ENCODE results near the gene PGGHG. TPM values are rescaled to one million over a fixed set of nuclear protein-coding genes. Genes with fewer than 3 reads are reported as not detected.
"Not testable (repeated sequence)": the region's sequence is repeated elsewhere in the genome, so short reads cannot be mapped to it uniquely, and the experiment has no call there.

The PGGHG gene
- total RNA-seq, 1 donor from 2014 or later, result 14.0 TPM

DNA sequence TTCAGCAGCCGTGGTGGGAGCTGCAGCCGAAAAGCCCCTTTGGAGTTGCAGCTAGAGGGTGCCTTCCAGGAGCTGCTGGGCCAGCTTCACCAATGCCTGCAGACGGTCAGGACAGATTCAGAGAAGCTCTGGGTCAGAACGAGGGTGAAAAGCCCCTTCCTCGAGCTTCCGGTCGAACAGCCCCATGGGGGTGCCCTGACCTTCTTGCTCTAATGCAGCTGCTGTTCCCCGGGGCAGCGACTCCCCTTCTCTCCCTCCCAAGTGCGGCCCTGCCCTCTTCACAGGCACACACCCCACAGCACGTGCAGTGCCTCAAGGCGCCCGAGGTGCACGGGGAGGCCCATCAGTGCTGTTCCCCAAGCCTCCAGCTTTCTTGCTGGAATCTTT lies 41.4 kb downstream of the PGGHG start:
- DNase-seq, result no peak

DNA sequence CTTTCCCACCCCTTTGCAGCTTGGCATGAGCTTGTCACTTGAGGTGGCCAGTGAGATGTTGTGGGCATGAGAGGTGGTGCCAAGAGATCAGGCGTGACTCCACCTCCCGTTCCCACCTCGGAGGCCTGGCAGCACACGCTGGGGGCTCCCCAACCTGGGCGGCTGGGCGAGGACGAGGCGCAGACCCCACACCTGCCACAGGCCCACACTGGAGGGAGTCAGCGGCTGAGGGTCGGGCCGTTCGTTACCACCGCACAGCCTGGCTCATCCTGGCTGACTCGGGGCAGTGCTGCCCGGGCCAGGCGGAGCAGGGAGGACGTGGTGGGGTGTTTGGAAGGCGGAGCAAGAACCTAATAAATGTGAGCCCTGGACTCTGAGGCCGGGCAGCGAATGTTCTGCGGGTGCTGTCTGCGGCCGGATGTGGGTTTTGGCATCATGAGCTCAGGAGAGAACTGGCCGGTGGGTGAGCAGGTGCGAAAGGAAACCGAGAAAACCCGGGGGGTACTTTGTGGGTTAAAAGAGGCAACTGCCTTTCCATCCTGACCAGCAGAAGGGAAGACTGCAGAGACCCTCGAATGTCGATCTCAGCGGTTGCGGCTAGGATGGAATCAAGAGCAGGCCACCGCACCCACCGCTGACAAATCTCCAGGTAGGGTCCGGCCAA lies 41.9 kb downstream of the PGGHG start:
- no peak for DNase-seq

DNA sequence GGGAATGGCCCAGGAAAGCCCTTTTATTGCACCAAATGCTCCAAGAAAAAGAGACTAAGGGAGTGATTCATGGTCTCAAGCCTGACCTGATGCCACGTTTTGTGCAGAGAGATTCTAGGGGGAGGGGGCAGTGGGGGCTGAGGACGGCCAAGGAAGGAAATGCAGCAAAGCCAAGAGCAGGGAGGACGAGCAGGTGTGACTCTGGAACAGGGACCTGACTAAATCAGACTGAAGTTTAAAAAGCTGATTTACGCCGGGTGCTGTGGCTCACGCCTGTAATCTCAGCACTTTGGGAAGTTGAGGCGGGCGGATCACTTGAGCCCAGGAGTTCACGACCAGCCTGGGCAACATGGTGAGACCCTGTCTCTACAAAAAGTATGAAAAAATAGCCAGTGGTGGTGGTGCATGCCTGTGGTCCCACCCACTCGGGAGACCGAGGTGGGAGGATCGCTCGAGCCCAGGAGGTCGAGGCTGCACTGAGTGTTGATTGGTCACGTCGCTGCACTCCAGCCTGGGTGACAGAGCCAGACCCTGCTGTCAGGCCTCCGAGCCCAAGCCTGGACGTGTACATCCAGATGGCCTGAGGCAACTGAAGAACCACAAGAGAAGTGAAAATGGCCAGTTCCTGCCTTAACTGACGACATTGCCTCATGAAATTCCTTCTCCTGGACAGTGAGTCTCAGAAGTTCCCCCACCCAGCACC lies 42.6 kb downstream of the PGGHG start:
- DNase-seq, result no peak

DNA sequence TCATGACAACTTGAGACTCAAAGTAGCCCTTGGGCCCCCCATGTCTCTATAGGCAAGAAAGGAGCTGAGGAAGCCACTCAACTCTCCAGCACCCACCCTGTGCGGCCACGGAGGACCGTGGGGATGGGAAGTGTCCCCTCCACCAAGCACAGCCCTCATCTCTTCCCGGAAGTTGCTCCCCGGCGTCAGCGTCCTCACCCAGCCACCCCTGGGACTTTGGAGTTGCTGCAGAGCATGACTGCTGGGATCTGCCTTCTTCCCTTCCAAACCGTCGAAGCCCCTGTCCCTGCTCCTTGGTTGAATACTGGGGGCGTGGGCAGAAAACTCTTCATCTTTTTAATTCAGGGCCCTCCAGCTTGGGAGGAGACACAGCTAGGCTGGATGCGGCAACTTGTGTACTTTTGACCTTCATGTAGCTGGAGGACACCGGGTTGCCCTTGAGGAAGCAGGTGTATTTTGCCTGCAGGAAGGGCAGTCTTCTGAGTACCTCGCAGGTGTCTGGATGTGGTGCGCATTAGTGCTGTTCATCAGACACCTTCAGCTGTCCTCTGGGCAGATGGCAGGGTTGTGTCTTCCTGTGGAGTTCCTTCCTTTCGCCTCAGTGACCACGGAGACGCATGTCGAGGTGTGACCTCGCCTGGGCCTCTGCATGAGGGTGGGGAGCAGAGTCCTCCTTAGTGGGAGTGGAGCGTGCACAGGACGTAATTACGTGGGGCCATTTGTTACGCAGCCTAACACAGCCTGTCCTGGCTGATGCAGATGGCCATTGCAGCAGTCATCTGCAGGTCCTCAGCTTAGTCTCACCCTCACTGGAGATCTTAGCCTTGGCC lies 43.9 kb downstream of the PGGHG start:
- no peak for DNase-seq

DNA sequence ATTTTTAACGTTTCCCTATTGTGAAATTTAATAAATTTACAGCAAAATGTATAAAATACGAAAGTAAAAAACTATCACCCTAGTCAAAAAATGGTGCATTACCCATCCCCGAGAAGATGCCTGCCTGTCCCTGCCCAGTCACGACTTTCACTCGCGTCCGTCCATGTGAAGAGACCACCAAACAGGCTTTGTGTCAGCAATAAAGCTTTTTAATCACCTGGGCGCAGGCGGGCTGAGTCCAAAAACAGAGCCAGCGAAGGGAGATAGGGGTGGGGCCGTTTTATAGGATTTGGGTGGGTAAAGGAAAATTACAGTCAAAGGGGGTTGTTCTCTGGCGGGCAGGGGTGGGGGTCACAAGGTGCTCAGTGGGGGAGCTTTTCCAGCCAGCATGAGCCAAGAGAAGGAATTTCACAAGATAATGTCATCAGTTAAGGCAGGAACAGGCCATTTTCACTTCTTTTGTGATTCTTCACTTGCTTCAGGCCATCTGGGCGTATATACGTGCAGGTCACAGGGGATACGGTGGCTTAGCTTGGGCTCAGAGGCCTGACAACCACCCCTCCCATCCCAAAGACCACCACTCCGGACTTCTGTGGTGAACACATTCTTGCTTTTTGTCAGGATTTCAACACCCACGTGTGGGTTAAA lies 44.8 kb downstream of the PGGHG start:
- DNase-seq, result not testable (repeated sequence)

DNA sequence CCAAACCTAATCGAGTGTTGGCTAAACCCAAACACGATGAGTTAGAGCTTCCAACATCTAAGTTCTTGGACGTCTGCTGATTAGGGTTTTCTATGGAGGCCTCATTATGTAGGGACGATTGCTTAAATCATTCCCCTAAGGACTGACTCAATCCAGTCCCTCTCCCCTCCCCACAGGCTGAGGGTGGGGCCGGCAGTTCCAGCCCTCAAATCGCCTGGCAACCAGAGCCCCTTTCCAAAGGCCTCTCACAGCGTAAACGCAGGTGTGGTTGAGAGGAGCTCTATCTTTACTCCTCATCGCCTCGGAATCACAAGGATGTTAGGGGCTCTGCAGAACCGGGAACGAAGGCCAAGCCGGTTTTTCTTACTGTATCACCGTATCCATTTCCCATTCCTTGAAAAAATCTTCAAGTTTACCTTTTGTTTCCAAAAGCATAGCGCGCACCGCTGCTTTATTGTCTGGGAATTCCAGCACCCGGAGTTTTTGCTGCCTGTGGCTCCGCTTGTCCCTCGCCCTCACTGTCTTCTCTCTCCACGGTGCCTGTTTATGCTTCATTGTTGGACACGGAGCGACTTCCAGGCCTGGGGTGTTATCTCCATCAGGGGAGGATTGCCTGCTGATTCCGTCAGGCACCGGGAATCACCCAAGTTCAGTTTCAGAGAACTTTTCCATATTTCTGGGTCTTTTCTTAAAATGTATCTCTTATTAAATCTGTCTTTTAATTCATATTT lies 45.5 kb downstream of the PGGHG start:
- peak; percentile 86 for DNase-seq

DNA sequence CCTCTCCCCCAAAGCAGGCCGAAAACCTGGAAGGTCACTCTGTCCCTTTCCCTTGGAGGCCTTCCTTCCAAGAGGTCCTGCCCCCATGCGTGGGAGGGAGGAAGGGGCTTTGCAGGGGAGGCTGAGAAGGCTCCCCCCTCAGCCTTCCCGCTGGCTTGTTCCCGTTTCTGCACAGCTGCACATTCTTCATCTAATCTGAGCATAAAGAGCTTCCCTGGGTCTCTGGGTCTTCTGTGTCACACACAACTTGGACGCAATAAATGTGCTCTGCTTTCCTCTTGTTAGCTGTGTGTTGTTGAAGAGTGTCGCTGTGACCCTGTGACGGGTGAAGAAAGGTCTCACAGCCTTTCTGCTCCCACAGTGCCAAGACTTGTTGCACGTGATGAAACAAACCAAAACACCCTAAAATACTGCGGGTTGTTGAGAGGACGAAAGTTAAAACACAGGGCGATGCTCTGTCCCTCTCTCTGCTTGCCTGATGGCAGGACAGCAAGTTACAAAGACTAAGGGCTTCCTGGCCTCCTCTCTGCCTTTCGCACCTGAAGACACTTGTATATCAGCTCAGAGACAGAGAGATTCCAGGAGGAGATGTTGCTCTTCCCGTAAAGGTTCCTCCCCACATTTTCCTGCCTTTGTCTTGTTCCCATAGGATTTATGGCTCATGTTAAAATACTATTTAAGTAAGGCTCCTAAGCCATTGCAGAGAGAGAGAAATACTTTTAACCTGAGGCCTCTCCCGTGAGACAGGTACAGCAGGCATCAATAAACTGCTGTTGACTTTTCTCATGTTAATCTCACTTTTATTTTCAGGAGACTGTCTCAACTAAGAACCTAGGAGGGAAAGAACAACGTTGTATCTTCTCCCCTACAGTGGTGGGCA lies 47.1 kb downstream of the PGGHG start:
- DNase-seq, result peak; percentile 89

DNA sequence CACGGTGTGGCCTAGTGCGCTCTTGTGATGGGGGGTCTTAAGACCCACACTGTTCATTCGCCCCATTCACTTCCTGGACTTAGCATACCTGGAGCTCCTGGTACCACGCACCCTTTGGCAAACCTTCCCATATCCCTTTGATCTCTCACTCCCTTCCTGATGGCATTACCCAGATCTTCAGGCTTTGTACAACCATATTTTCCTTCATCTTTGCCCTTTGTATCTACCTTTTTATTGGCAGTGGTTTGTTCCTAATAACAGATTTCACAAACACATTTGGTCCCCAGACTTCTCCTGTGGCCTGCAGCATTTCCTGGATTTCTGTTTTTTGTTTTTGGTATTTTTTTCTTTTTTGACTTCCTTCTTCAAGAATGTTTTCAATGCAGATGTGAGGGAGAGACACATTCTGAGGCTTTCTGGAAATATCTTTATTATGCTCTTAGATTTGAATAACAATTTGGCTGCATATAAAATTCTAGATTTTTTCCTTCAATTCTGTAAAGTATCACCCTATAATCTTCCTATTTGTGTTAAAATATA lies 47.8 kb downstream of the PGGHG start:
- no peak for DNase-seq

DNA sequence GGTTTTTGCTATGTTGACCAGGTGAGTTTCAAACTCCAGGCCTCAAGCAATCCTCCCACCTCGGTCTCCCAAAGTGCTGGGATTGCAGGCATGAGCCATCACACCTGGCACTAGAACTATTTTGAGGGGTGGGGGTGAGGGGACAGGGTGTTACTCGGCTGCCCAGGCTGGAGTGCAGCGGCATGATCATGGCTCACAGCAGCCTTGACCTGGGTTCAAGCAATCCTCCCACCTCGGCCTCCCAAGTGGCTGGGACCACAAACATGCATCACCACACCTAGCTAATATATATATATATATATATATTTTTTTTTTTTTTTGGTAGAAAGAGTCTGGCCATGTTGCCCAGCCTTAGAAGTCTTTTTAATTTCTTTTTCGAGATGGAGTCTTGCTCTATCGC lies 48.8 kb downstream of the PGGHG start:
- no peak for DNase-seq

DNA sequence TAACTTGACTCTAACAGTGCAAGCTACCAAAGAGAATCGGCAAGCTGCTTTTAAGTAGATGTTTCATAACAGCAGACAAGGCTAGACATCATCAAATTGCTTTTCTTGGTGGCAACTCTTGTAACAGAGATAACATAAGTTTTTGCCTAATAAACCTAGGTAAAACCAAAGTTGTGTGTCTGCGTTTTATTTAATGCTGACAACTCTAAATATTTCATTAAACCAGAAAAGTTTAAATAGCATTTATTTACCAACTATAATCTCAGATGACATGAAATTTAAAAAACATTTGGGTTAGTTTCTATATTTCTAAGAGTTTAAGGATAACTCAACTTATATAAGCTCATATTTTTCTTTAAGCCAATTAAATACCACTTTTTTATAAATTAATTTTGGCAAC lies 51.0 kb downstream of the PGGHG start:
- no peak for DNase-seq

DNA sequence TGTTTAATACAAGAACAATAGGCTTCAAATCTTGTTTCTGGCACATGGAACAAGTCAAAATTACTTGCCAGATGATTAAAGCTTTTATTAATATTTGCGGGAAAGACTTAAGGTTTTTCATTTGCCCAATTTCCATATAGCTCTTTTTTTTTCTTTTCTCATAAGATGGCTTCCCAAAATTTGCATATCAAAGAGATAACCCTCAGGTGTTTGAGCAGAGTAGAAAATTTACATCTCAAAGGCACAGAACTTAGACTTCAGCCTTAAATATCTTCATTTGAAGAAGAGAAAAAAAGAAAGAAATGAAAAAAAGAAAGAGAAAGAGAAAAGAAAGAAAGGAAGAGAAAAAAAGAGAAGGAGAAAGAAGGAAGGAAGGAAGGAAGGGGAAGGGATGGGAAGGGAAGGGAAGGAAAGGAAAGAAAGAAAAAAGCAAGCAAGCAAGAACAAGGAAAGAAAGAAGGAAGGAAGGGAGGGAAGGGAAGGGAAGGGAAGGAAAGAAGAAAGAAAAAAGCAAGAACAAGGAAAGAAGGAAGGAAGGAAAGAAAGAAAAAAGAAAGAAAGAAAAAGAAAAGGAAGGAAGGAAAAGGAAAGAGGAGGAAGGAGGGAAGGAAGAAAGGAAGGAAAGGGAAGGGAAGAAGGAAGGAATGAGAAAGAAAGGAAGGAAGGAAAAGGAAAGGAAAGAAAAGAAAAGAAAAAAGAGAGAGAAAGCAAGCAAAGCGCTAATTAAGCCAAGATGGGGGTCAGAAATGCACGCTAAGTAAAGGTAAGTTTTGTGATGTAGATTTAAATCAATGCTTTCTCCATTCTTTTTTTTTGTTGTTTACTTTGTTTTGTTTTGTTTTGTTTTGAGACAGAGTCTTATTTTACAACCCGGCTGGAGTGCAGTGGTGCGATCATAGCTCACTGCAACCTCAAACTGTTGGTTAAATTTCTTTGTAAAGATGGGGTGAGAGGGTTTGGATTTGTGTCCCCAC lies 51.9 kb downstream of the PGGHG start:
- DNase-seq, result no peak

DNA sequence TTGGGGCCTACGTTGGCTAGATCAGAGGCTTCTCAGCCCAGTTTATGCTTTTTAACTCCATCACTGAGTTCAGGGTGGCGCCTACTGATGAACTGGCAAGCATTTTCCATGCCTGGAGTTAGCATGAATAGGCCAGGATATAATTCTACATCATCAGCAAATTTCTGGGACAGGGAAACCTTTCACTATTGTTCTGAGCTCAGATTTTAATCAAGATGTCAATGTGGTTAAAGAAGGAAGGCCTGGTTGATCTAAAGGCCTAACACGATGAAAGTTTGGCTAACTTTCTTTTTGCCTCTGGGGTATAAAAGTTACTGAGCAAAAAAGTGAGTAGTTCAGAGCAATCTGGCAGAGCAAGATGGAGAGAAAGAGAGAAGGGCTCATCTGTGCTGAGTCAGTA lies 53.4 kb downstream of the PGGHG start:
- no peak for DNase-seq

DNA sequence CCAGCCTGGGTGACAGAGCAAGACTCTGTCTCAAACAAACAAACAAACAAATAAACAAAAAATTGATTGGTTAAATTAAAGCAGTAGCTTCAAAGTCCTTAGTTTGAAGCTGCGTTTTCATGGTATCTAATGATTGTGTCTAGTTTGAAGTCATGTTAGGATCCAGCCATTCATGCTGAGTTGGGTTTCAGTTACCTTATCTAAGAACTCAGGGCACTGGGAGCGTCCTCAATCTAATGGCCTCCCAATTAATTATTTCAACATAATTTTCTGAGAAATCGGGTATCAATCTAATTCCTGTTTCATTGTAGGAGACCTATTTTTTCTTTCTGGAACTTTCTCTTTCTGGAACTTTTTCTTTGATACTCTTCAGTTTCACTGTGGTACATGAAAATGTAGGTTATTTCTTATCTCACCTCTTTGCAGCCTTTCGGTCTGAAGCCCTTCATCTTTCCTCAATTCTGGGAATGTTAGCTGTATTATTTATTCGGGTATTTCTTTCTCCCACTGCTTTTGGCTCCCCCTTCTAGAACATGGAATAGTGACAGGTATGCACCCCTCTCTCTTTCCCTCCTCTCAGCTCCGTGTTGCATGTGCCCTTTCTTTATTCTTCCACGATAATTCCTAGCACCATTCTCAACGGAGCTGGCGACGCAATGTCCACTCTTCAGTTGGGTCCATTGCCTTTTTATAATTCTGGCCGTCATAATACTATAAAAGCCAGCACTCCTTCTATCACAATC lies 56.1 kb downstream of the PGGHG start:
- DNase-seq, result no peak

Small RNA genes within 50 kb of the gene (small RNA-seq; reads per million reads assigned to genes)
- gene AC136475.6 (ENCODE audit: low replicate concordance), result not detected

Other genes starting within 250 kb of the PGGHG start
- gene SCGB1C1, start 96.0 kb upstream of the PGGHG start, total RNA-seq, result not detected
- 14.7 TPM for gene BET1L, start 81.7 kb upstream of the PGGHG start, total RNA-seq
- gene RIC8A, start 81.4 kb upstream of the PGGHG start, total RNA-seq, result 76.2 TPM
- 14.0 TPM for gene SIRT3, start 52.8 kb upstream of the PGGHG start, total RNA-seq
- gene PSMD13, start 52.1 kb upstream of the PGGHG start, total RNA-seq, result 95.1 TPM
- not detected for gene NLRP6, start 10.7 kb upstream of the PGGHG start, total RNA-seq
- not detected for gene IFITM5, start 10.4 kb downstream of the PGGHG start, total RNA-seq
- gene IFITM2, start 18.7 kb downstream of the PGGHG start, total RNA-seq, result 9.7 TPM
- 4.2 TPM for gene IFITM1, start 24.9 kb downstream of the PGGHG start, total RNA-seq
- 34.9 TPM for gene IFITM3, start 31.7 kb downstream of the PGGHG start, total RNA-seq
- 22.9 TPM for gene B4GALNT4, start 80.4 kb downstream of the PGGHG start, total RNA-seq
- 39.2 TPM for gene PKP3, start 105.1 kb downstream of the PGGHG start, total RNA-seq
- 10.7 TPM for gene SIGIRR, start 125.9 kb downstream of the PGGHG start, total RNA-seq
- gene ANO9, start 152.9 kb downstream of the PGGHG start, total RNA-seq, result 2.1 TPM
- 20.1 TPM for gene PTDSS2, start 161.2 kb downstream of the PGGHG start, total RNA-seq
- 155 TPM for gene RNH1, start 218.1 kb downstream of the PGGHG start, total RNA-seq
- gene HRAS, start 246.4 kb downstream of the PGGHG start, total RNA-seq, result 50.7 TPM
- gene LRRC56, start 248.4 kb downstream of the PGGHG start, total RNA-seq, result 2.1 TPM